ENCODE data around the gene GFOD1.

GRCh38 chr6:13470238-13471140 lies 16.9 kb downstream of the GFOD1 start:
- TF ChIP-seq CTCF (IDR thresholded peaks at IDR 0.05) (no peak), TP53 (CRISPR knock-in tag; IDR thresholded peaks at IDR 0.05) (no peak), HDAC2 (IDR thresholded peaks at IDR 0.05) (no peak), HEYL (CRISPR knock-in tag; IDR thresholded peaks at IDR 0.05) (no peak), EP300 (IDR thresholded peaks at IDR 0.05) (no peak), PHF8 (IDR thresholded peaks at IDR 0.05; ENCODE audit: borderline replicate concordance, low read depth) (no peak), POLR2A (IDR thresholded peaks at IDR 0.05; ENCODE audit: low read length) (no peak), ESRRA (IDR thresholded peaks at IDR 0.05; ENCODE audit: borderline replicate concordance, low read length) (no peak)
- TF ChIP-seq, protein P1, sequence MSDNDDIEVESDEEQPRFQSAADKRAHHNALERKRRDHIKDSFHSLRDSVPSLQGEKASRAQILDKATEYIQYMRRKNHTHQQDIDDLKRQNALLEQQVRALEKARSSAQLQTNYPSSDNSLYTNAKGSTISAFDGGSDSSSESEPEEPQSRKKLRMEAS (IDR thresholded peaks at IDR 0.05) = no peak

Data from A549 (cell line).